HepG2 (cell line): Measurements from ENCODE around the gene ABCC3. TPM values are rescaled to one million over a fixed set of nuclear protein-coding genes. Genes with fewer than 3 reads are reported as not detected.

Experiments
- ATF7-NPFF ChIP-seq: sonication (generic); formaldehyde crosslinking; IDR thresholded peaks from 2 replicates; pipeline ENCODE4 v1.8.1; 2023; ENCODE audit warnings: mild to moderate bottlenecking, low read depth, missing genetic modification reagents, moderate library complexity
- EEA1 ChIP-seq: sonication (generic); formaldehyde crosslinking; IDR thresholded peaks from 2 replicates; pipeline ENCODE4 v1.5.1; 2020; ENCODE audit warnings: mild to moderate bottlenecking, missing genetic modification reagents, borderline replicate concordance
- GMEB1 ChIP-seq: sonication (generic); formaldehyde crosslinking; IDR thresholded peaks from 2 replicates; pipeline ENCODE4 v1.5.1; 2020; ENCODE audit warnings: missing genetic modification reagents, mild to moderate bottlenecking, borderline replicate concordance
- HHEX ChIP-seq: IDR thresholded peaks from 2 replicates; pipeline ENCODE4 v1.6.1; 2016; ENCODE audit warnings: control low read depth
- HIVEP1 ChIP-seq: sonication (generic); formaldehyde crosslinking; IDR thresholded peaks from 2 replicates; pipeline ENCODE4 v1.4.0; 2020; ENCODE audit warnings: mild to moderate bottlenecking, missing genetic modification reagents
- HOXA3 ChIP-seq: sonication (generic); formaldehyde crosslinking; IDR thresholded peaks from 2 replicates; pipeline ENCODE4 v1.5.0; 2020; ENCODE audit warnings: missing genetic modification reagents
- NFKB2 ChIP-seq: sonication (generic); formaldehyde crosslinking; IDR thresholded peaks from 2 replicates; pipeline ENCODE4 v1.4.0; 2020; ENCODE audit warnings: missing genetic modification reagents, borderline replicate concordance
- SOX13 ChIP-seq, 3 experiments: fragments of 450-650 bp in 1 of 3; sonication (generic) in 1 of 3; formaldehyde crosslinking in 1 of 3; IDR thresholded peaks in 2 of 3; conservative IDR thresholded peaks in 1 of 3; 2 replicates each; pipeline versions ENCODE4 v1.5.0 to v1.6.1; 2016 to 2020; ENCODE audit warnings: antibody characterized with exemption in 1 of 3, mild to moderate bottlenecking in 1 of 3, missing compliant biosample characterization in 1 of 3, missing genetic modification reagents in 1 of 3, moderate library complexity in 1 of 3
- SOX6 ChIP-seq, 2 experiments: fragments of 450-650 bp in 1 of 2; sonication (generic) in 1 of 2; formaldehyde crosslinking in 1 of 2; IDR thresholded peaks; 2 replicates each; pipeline versions ENCODE4 v1.4.0 to v1.6.1; 2017 to 2020; ENCODE audit warnings: antibody characterized with exemption in 1 of 2, mild to moderate bottlenecking in 1 of 2, missing genetic modification reagents in 1 of 2
- SP4 ChIP-seq: sonication (generic); formaldehyde crosslinking; IDR thresholded peaks from 2 replicates; pipeline ENCODE4 v1.8.1; 2023; ENCODE audit warnings: mild to moderate bottlenecking, missing genetic modification reagents
- SRF ChIP-seq: IDR thresholded peaks from 2 replicates; pipeline ENCODE4 v1.6.1; 2011; ENCODE audit warnings: mild to moderate bottlenecking, low read depth, low read length, moderate library complexity
- TBX2 ChIP-seq: sonication (generic); formaldehyde crosslinking; IDR thresholded peaks from 2 replicates; pipeline ENCODE4 v1.5.0; 2020; ENCODE audit warnings: missing genetic modification reagents, mild to moderate bottlenecking, borderline replicate concordance
- YY1 ChIP-seq: IDR thresholded peaks from 2 replicates; pipeline ENCODE4 v1.6.1; 2011; ENCODE audit warnings: low read length, low read depth, moderate library complexity, mild to moderate bottlenecking; ENCODE audit not compliant: insufficient read depth, insufficient replicate concordance
- ZBED4 ChIP-seq: sonication (generic); formaldehyde crosslinking; IDR thresholded peaks from 2 replicates; pipeline ENCODE4 v1.4.0; 2020; ENCODE audit warnings: missing genetic modification reagents, borderline replicate concordance
- ZMYM4 ChIP-seq: sonication (generic); formaldehyde crosslinking; IDR thresholded peaks from 2 replicates; pipeline ENCODE4 v1.8.1; 2023; ENCODE audit warnings: mild to moderate bottlenecking, missing genetic modification reagents
- ZNF260 ChIP-seq: sonication (generic); formaldehyde crosslinking; IDR thresholded peaks from 2 replicates; pipeline ENCODE4 v1.4.0; 2020; ENCODE audit warnings: missing genetic modification reagents, low read depth, mild to moderate bottlenecking, borderline replicate concordance
- ZNF3 ChIP-seq: IDR thresholded peaks from 2 replicates; pipeline ENCODE4 v1.7.0; 2017; ENCODE audit warnings: inconsistent platforms
- ZNF574 ChIP-seq: sonication (generic); formaldehyde crosslinking; IDR thresholded peaks from 2 replicates; pipeline ENCODE4 v1.4.0; 2020; ENCODE audit warnings: missing genetic modification reagents
- ZNF577 ChIP-seq: sonication (generic); formaldehyde crosslinking; IDR thresholded peaks from 2 replicates; pipeline ENCODE4 v1.4.0; 2020; ENCODE audit warnings: mild to moderate bottlenecking, low read depth, missing genetic modification reagents, borderline replicate concordance
- ZNF674 ChIP-seq: sonication (generic); formaldehyde crosslinking; IDR thresholded peaks from 2 replicates; pipeline ENCODE4 v1.5.0; 2020; ENCODE audit warnings: low read depth, mild to moderate bottlenecking, missing genetic modification reagents
- ZNF777 ChIP-seq: sonication (generic); formaldehyde crosslinking; IDR thresholded peaks from 2 replicates; pipeline ENCODE4 v1.4.0; 2020; ENCODE audit warnings: missing genetic modification reagents
- ZSCAN12 ChIP-seq: sonication (generic); formaldehyde crosslinking; IDR thresholded peaks from 2 replicates; pipeline ENCODE4 v1.9.0; 2021; ENCODE audit warnings: mild to moderate bottlenecking, missing genetic modification reagents
- polyA plus RNA-seq, 8 experiments: library from polyadenylated mRNA; depleted of rRNA in 3 of 8; stranded (reverse) in 7 of 8; unstranded in 1 of 8; fragments of >200 nt; fragmentation: Illumina TruSeq in 4 of 8; extraction: Trizol in 4 of 8; gene quantifications; 2 replicates each; pipeline versions ENCODE4 v1.2.1 to v1.2.3, GENCODE V29; 2011 to 2016; ENCODE audit warnings: low read depth in 4 of 8, missing spikeins in 1 of 8, mixed read lengths in 1 of 8; ENCODE audit not compliant: insufficient read depth in 1 of 8
- total RNA-seq, 5 experiments: library from RNA; depleted of rRNA; stranded (reverse); fragments of >200 nt; fragmentation: Illumina TruSeq; extraction: Trizol; gene quantifications; 2 replicates each; pipeline ENCODE4 v1.2.3, GENCODE V29; 2016; ENCODE audit warnings: low read depth in 1 of 5

ABCC3 gene
- total and polyA plus RNA-seq, 2 of the 13 experiments (the other 11 are each of a cell fraction or from before 2014, with no cell fraction given), result 25.2 to 50.7 TPM

GRCh38 chr17:50679008-50679544, 44.4 kb downstream of the ABCC3 start (continued):
- no peak for TF ChIP-seq GMEB1
- peak; percentile 58; the same call in 1 of the 2 replicates for TF ChIP-seq SOX13 (IDR thresholded peaks at IDR 0.05)
- peak in 1 of 2 experiments; percentile 84; a peak in 2 of 4 replicates for TF ChIP-seq SOX13 (CRISPR knock-in tag; conservative IDR thresholded peaks at IDR 0.05 in 1 of 2, IDR thresholded peaks at IDR 0.05 in 1 of 2)
- no peak for TF ChIP-seq HIVEP1 (CRISPR knock-in tag)
- TF ChIP-seq SRF, result no peak
- TF ChIP-seq SOX6 (IDR thresholded peaks at IDR 0.05), result no peak
- TF ChIP-seq SOX6 (CRISPR knock-in tag; IDR thresholded peaks at IDR 0.05), result peak; percentile 75
- TF ChIP-seq YY1, result no peak
- no peak for TF ChIP-seq NFKB2
- TF ChIP-seq ZMYM4 (CRISPR knock-in tag), result no peak
- TF ChIP-seq ZNF777 (CRISPR knock-in tag), result no peak
- TF ChIP-seq HOXA3 (CRISPR knock-in tag), result peak; percentile 62; the same call in 1 of the 2 replicates
- no peak for TF ChIP-seq HHEX (CRISPR knock-in tag)
- no peak for TF ChIP-seq ZNF674 (CRISPR knock-in tag)
- 0 out of 2 replicates have a peak, but pooled peaks have one; percentile 32 for TF ChIP-seq ZNF574 (CRISPR knock-in tag)
- TF ChIP-seq ZNF260 (CRISPR knock-in tag), result no peak
- 0 out of 2 replicates have a peak, but pooled peaks have one; percentile 28 for TF ChIP-seq SP4 (CRISPR knock-in tag)
- TF ChIP-seq ZSCAN12 (CRISPR knock-in tag), result no peak
- TF ChIP-seq TBX2 (CRISPR knock-in tag), result peak; percentile 79; the same call in 1 of the 2 replicates
- TF ChIP-seq ATF7-NPFF (CRISPR knock-in tag), result no peak
- TF ChIP-seq ZNF577 (CRISPR knock-in tag), result no peak
- TF ChIP-seq ZNF3, result no peak
- TF ChIP-seq EEA1 (CRISPR knock-in tag), result no peak
- no peak for TF ChIP-seq ZBED4 (CRISPR knock-in tag)
